Measurements from ENCODE around the gene NLRX1.
"Not testable (repeated sequence)": the region's sequence is repeated elsewhere in the genome, so short reads cannot be mapped to it uniquely, and the experiment has no call there.

Gene NLRX1

DNA sequence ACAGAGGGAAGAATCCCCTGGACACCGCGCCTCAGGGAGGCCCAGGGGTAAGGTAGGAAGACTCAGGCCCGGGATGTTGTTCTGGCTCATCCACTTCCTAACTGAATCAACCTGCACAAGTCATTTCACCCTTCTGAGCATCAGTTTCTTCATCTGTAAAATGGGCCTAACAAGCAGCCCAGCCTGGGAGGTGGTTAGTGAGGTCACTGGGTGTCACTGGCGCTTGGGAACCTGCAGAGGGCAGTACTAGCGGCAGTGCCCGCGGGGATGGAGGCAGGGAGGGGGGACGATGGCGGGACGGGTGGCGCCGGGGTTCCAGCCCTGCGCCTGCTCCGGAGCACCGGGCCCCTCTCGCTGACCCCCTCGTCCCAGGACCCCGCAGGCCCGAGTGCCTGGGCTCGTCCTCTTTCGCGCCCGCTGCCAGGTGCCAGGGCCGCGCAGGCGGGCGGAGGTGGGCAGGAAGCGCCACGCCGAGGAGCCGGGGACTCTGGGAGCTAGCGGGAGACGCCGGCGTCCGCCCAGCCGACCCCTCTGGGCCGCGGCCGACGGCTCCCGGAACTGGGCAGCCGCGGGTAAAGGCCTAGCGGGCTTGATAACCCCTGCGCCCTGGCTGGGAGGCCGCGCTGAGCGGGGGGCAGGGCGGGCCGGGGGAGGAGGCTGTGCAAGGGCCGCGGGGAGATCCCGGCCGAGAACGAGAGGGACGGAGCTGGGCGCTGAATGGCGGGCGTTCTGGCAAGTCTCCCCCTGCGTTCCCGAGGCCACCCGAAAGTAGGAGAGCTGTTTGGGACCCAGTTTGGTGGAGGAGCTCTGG, at the start of gene NLRX1:
Gene NLRX1 (plus strand): TSS at position 255 of the 811 bp plus-strand sequence. CDS start 2,679 bp downstream, outside the sequence.
- peak within 1 kb of the TSS; percentile 89 for H3K27ac ChIP-seq
- peak; percentile 37 for DNase-seq (ENCODE audit: low read depth, low spot score)

DNA sequence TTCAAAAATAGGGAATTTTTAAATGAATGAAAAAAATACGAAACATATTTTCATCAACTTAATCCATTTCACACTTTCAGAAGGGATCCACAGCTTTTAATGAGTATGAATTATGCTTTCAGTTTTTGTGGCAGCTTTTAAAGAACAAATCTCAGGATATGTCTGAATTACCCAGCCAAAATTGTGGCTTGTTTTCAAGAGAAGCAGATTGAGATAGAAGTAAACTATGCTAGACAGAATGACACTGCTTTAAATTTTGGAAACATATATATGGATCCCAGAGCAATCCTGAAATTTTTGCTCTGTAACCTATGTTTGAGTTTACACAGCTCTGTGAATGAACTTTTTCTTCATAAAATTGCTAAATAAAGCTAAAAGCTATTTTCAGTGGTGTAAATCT, 49.6 kb upstream of the NLRX1 start:
- DNase-seq (ENCODE audit: low read depth, low spot score), result no peak
- no peak overlapping the region for H3K27ac ChIP-seq

GRCh38 chr11:119120639-119121007, 47.9 kb upstream of the NLRX1 start:
- no peak for DNase-seq (ENCODE audit: low read depth, low spot score)

GRCh38 chr11:119121008-119121810, 47.3 kb upstream of the NLRX1 start, which contains the start of gene HINFP:
TSS of gene HINFP (plus strand) at chr11:119121580. CDS start at chr11:119126945, 5,365 bp downstream.
- peak; percentile 94 for DNase-seq (ENCODE audit: low read depth, low spot score)
- peak within 1 kb of the TSS; percentile 46 for H3K27ac ChIP-seq

More at GRCh38 chr11:119120639-119121007, 47.9 kb upstream of the NLRX1 start:
- H3K27ac ChIP-seq, result no peak overlapping the region

DNA sequence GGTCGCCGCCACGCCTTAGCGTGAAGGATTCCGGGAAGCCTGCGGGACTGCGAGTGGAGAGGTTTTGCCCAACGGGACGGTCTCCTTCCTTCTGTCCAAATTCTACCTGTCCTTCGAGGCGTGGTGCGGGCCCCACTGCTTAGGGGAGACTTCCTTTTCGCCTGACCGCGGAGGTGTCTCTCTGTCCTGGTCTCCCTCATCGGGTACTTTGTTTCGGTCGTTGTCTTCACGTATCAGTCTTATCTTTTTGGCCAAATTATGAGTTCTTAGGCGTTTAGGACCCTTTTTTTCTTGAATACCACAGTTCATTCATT, 46.8 kb upstream of the NLRX1 start:
- DNase-seq (ENCODE audit: low read depth, low spot score), result no peak
- peak overlapping the region; percentile 46 for H3K27ac ChIP-seq

DNA sequence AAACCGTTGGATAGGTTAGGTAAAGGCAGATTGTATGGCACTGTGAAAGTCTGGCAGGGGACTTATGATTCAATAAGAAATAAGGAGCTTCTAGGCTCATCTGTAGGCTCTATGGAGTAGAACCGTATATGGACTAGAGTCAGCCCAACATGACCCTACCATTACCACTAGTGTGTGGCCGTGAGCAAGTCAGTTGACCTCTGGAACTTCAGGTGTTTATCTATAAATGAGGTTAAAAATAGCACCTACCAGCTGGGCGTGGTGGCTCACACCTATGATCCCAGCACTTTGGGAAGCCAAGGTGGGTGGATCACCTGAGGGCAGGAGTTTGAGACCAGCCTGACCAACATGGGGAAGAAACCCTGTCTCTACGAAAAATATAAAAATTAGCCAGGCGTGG, 42.7 kb upstream of the NLRX1 start:
- H3K27ac ChIP-seq, result no peak overlapping the region
- no peak for DNase-seq (ENCODE audit: low read depth, low spot score)

GRCh38 chr11:119126675-119127268, 41.8 kb upstream of the NLRX1 start:
- no peak overlapping the region for H3K27ac ChIP-seq
- no peak for DNase-seq (ENCODE audit: low read depth, low spot score)

DNA sequence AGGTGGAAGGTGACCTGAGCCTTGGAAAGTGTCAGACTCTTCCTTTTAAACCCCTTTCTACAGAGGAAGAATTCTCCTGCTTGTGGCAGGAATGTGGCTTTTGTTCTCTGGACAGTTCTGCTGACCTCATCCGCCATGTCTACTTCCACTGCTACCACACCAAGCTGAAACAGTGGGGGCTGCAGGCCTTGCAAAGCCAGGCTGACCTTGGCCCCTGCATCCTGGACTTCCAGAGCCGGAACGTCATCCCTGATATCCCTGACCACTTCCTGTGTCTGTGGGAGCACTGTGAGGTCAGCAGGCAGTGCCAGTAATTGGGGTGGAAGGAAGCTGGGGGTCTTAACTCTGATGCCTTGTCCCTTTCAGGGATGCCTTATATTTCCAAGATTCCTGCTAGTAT, 37.9 kb upstream of the NLRX1 start:
- no peak overlapping the region for H3K27ac ChIP-seq
- no peak for DNase-seq (ENCODE audit: low read depth, low spot score)

GRCh38 chr11:119134389-119134978, 34.0 kb upstream of the NLRX1 start:
- DNase-seq (ENCODE audit: low read depth, low spot score), result no peak

DNA sequence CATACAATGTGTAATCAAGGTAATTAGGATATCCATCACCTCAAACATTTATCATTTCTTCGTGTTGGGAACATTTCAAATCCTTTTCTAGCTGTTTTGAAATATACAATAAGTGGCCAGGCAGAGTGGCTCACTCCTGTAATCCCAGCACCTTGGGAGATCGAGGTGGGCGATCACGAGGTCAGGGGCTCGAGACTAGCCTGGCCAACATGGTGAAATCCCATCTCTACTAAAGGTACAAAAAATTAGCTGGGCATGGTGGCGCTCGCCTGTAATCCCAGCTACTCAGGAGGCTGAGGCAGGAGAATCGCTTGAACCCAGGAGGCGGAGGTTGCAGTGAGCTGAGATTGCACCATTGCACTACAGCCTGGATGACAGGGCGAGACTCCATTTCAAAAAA, 29.2 kb upstream of the NLRX1 start:
- H3K27ac ChIP-seq; DNase-seq (ENCODE audit: low read depth, low spot score): not testable (repeated sequence)

More at GRCh38 chr11:119134389-119134978, 34.0 kb upstream of the NLRX1 start:
- no peak overlapping the region for H3K27ac ChIP-seq

- DNase-seq (ENCODE audit: low read depth, low spot score), result no peak
- H3K27ac ChIP-seq, result no peak overlapping the region
These were observed 23.6 kb upstream of the NLRX1 start for GRCh38 chr11:119144825-119145486.

DNA sequence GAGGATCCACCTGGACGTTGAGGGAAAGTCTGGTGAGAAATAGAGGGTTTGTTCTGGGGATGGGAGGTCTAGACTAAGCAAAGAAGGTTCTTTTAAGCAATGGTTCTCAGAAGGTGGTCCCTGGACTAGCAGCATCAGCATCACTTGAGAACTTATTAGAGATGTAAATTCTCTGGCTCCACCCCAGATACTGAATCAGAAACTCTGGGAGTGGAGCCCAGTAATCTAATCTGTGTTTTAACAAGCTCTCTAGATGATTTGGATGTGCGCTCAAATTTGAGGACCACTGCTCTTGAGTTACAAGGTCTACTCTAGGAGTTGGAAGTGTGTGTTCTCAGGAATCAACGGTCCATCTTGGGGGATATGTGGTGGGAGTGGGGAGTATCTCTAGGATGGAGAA, 23.0 kb upstream of the NLRX1 start:
- no peak overlapping the region for H3K27ac ChIP-seq
- DNase-seq (ENCODE audit: low read depth, low spot score), result no peak

DNA sequence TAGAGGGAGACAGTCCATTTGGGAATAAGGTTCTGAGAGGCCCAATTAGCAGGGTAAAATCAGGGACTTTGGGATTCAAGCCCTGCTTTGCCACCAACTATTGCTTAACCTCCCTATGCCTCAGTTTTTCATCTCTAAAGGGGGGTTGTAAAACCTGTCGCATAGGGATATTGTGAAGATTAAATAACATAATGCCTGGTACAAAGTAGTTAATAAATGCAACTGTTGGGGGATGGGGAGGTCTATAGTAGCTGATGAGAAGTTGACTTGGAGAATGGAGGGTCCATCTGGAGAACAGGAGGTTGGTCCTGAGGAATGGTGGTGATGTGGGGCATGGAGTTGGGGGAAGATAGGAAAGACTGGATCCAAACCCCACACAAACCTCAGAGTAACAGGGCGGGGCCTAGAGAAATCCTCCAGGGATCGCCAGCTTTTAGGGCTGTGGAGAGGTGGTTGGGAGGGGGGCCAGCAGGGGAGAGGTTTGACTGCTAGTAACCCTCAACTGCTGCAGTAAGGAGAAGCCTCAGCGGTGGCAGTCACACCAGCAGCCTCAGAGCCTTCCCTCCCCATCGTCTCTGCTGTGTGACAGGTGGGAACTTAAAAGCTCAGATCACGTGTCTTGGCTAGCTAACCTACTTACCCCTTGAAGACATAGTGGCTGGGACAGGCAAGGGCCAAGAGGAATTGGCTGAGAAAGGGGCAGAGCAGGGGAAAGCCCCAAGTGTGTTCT, 20.8 kb upstream of the NLRX1 start:
- H3K27ac ChIP-seq, result no peak overlapping the region

GRCh38 chr11:119148720-119149017, 19.9 kb upstream of the NLRX1 start:
- DNase-seq (ENCODE audit: low read depth, low spot score), result no peak
- no peak overlapping the region for H3K27ac ChIP-seq

More for the DNA sequence above, 20.8 kb upstream of the NLRX1 start:
- no peak for DNase-seq (ENCODE audit: low read depth, low spot score)

DNA sequence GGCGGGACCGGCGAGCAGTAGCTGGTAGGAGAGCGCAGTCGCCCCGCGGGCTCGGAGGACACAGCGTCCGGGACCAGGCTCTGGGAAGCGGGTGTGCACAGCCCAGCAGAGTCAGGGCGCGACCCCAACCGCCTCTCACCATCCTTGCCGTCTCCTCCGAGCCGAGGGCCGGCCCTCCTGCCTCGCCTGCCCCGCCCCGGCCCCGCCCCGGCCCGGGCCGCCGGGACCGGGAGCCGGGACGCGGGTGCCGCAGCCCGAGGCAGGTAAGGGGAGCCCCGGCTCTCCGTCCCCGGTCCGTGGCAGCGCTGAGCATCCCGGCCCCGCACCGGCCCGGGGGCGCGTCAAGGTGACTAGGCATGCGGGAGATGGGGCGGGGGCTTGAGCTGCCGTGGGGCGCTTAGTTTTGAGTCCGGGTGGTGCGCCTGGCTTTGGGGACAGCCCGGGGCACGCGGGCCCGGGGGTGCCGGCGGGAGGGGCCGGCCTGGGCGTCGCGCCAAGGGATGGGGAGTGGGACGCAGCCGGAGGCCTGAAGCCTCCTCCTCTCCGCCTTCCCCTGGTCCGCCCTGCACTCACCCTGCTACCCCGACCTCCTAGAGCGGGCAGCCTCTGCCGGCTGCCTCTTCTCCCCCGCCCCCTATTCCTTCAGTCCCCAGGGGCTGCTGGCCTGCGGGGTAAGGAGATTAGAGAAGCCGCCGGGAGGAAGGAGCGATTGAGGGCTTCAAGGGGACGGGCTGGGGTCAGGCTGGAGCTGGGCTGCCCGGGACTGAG, 19.3 kb upstream of the NLRX1 start, which contains the start of gene ABCG4:
Gene ABCG4 (plus strand): TSS at position 35 of the 768 bp plus-strand sequence. CDS start 914 bp downstream, outside the sequence.
- H3K27ac ChIP-seq, result no peak within 1 kb of the TSS
- no peak for DNase-seq (ENCODE audit: low read depth, low spot score)

DNA sequence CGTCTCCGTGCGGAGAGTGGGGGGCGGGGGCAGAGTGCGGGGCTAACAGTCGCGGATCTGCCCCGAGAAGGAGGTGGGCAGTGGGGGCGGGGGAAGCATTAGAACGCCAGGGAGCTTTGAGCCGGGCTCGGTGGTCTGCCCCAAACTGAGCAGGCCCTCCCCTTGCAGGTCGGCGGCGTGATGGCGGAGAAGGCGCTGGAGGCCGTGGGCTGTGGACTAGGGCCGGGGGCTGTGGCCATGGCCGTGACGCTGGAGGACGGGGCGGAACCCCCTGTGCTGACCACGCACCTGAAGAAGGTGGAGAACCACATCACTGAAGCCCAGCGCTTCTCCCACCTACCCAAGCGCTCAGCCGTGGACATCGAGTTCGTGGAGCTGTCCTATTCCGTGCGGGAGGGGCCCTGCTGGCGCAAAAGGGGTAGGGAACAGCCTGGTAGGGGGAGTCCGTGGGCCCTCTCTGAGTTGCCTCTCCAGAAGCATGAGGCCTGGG, 18.7 kb upstream of the NLRX1 start:
- H3K27ac ChIP-seq, result no peak overlapping the region

DNA sequence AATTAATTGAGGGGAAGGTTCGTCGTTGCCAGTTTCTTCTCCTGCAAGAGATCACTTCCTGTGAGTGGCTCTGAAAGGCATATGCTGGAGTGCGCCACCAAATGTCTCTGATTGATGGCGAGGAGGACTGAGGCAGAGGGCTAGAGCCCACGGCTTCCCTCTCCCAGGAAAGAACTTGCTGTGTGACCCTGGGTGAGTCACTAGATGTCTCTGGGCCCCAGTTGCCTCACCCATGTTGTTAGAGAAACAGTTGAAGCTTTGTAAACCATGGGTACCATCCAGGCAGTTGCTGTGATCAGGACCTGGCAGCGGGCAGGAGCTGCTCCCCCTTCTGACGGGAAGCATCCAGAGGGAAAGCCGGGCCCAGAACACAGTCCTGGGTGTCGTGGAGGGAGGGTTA, 16.5 kb upstream of the NLRX1 start:
- DNase-seq (ENCODE audit: low read depth, low spot score), result no peak
- no peak overlapping the region for H3K27ac ChIP-seq

More for the DNA sequence above, 18.7 kb upstream of the NLRX1 start:
- no peak for DNase-seq (ENCODE audit: low read depth, low spot score)

GRCh38 chr11:119152604-119153003, 15.9 kb upstream of the NLRX1 start:
- H3K27ac ChIP-seq, result no peak overlapping the region
- no peak for DNase-seq (ENCODE audit: low read depth, low spot score)
